Breast epithelium (tissue), 3 donors: Measurements from ENCODE around the gene TMEM198.

ENCODE experiments used
- CTCF ChIP-seq, 3 donors: fragments of 450-650 bp; IDR thresholded peaks; one replicate each; pipeline ENCODE4 v1.5.1; 2016 to 2017; ENCODE audit warnings: antibody characterized with exemption in 3 of 3, mild to moderate bottlenecking in 3 of 3, moderate library complexity in 3 of 3
- POLR2A ChIP-seq: fragments of 450-650 bp; IDR thresholded peaks from one replicate; pipeline ENCODE4 v1.6.1; 2016; ENCODE audit warnings: antibody characterized with exemption, mild to moderate bottlenecking, moderate library complexity

DNA sequence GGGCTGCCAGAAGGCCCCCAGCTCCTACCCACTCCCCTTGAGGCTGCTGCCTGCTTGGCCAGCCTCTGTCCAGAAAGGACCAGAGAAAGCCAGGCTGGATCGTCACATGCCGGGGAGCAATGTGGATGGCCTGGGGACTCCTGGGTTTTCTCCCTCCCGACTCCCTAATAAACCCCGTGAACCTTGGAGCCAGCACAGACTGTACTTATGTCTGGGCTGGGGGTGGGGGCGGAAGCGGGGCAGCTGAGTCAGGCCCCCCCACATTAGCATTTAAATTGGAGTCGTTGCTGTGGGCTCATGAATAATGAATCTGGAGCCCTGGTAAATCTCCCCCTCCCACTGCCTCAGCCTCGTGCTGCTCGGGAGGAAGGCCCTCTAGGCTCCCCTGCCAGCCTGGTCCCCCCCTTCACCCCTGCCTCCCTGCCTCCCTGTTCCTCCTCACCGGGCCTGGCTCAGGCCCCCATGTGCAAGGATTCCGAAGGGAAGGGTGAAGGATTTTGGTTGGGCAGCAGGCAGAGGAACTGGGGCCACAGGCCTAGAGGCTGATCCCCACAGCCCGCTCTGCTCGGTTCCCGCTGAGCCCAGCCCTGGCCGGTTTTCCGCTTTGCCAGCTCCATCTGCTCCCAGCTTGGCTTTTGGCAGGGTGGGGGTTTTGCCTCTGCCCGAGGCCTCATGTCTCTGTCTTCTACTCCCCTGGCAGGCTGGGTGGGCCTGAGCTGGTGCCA, 36.9 kb upstream of the TMEM198 start:
- TF ChIP-seq CTCF (IDR thresholded peaks at IDR 0.05): no peak
- TF ChIP-seq POLR2A: no peak
